NCI-H345 (cell line): ENCODE measurements around the gene SUPT20HL2.
"Not testable (repeated sequence)": the region's sequence is repeated elsewhere in the genome, so short reads cannot be mapped to it uniquely, and the experiment has no call there.

Experiments
- DNase-seq: peaks from one replicate; lab custom pipeline; 2025; lab: John Stamatoyannopoulos, UW

SUPT20HL2 gene

DNA sequence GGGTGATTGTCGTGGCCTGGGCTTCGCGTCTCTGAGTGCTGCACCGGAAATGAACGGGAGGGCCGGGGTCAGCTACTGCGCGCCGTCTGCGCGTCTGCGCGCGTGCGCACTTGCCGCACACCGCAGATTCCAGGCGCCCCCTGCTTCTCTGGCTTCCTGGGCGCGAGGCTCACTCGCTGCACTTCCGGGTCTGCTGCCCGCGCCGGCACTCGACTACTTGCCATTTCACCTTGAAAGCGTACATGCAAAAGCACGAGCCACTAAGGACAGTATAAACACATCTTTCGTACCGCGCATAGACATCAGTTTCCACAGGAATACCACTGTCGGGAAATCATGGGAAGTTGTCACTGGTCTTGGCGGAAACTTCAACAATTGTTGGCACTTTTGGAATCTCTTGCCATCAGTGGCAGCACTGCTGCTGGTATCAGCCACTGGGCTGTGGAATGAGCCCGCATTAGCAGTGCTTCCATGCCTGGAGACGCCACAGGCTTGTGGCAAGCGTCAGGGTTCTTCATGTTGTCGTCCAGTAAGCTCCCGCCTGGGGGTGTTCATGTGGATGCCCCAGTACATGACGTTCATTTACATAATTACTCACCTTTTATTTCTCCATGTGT is at the start of gene SUPT20HL2:
TSS of gene SUPT20HL2 (minus strand) at position 51 of the 617 bp plus-strand sequence. CDS start 754 bp downstream, outside the sequence.
- no peak for DNase-seq

DNA sequence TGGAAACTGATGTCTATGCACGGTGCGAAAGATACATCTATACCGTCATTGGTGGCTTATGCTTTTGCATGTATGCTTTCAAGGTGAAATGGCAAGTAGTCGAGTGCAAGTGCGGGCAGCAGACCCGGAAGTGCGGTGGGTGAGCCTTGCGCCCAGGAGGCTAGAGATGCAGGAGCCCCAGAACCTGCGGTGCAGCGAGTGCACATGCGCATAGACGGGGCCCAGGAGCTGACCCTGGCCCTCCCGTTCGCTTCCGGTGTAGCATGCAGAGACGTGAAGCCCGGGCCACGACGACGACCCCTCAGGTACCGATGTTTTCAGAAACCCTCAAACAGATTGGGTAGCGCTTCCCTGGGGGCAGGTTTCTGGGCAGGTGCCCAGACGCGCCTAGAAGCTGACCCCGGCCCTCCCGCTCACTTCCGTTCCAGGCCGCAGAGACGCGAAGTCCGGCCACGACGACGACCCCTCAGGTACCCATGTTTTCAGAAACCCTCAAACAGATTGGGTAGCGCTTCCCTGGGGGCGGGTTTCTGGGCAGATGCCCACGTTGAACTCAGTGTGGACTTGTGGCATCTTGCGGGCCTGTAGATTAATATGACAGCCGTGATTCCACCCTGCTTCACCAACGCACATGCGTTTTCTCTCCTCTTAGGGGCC is 48.3 kb upstream of the SUPT20HL2 start:
- DNase-seq = not testable (repeated sequence)

DNA sequence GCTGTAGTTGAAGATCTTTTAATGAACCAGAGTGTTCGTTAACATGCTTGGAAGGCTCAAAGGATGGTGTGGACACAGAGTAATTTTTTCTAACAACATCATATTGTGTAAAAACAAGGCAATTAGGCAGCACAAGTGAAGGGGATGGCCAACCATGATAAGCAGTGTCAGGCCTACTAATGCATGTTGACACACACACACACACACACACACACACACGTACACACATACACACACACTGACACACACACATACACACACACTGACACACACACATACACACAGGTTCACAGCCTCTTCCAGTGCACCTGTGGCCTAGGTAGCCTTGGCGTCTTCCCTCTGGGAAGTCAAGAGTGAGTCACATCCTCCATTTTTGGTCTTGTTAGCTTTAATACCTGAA is 46.4 kb upstream of the SUPT20HL2 start, which contains the start of gene SUPT20HL1:
TSS of gene SUPT20HL1 (plus strand) at position 368 of the 400 bp plus-strand sequence. CDS start 2,122 bp downstream, outside the sequence.
- DNase-seq = no peak

DNA sequence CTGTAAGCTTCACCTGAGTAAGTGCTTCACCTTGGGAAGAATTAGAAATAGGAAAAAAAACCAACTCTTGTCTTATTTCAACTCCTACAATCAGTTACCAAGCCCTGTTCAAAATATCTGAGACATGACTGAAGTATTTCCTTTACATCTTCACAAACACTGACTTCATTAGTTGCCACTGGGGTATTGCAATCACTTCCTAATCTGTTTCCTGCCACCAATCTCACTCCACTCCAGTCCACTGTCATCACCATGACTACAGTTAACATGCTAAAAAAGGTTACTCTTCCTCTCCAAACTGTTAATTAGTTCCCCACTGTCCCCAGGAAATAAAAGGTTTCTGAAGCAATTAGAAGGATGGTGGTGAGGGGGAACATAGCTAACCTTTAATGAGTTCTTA is 43.2 kb upstream of the SUPT20HL2 start:
- DNase-seq = no peak

DNA sequence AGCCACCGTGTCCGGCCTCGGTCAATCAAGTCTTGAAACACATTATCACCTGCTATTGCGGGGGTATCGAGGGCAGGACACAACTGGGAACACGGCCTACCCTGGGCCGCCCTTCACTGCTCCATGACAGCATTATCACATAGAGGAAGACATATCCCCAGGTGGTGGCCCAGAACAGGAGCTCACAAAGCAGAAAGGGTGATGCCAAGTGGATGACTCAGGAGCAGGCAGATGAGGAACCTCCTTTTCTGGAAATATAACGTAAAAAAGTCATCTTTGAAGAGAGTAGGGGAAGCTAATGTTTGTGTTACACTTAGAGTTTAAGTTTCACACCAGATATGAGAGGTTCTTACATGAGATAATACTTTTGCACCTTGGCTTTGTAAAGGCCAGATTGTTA is 41.2 kb upstream of the SUPT20HL2 start:
- no peak for DNase-seq

DNA sequence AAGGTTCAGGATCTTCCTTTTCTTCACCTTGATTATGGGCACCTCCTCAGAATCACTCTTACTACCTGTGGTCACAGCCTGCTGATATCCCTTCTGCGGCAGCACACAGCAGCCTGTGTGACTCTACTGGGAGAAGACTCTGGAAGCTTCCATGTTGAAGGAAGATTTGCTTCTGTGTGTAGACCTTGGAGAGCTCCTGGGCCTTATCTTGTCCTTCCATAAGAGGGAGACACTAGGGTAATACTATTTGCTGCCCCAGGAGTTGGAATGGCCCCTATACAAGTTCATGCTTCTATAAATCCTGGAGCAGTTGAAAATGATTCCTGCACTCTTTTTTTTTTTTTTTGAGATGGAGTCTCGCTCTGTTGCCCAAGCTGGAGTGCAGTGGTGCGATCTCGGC is 36.3 kb upstream of the SUPT20HL2 start:
- no peak for DNase-seq

DNA sequence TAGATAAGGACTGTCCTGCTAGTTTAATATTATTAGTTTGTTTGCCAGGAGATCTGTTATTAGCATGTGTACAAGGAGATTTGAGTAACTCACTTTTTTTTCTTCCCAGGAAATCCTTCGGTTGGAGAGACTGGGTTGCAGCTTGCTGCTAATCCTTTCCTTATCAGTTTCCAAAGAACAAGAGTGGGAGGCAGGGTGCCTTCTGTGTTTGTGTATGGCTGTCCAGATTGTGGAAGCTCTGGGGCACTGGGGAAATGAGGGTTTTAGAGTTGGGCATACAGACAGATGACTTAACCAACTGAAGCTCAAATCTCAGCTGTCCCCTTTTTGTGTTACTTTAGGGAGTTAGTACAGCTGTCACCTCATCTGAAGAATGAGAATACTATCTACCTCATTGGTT is 34.0 kb upstream of the SUPT20HL2 start:
- no peak for DNase-seq

DNA sequence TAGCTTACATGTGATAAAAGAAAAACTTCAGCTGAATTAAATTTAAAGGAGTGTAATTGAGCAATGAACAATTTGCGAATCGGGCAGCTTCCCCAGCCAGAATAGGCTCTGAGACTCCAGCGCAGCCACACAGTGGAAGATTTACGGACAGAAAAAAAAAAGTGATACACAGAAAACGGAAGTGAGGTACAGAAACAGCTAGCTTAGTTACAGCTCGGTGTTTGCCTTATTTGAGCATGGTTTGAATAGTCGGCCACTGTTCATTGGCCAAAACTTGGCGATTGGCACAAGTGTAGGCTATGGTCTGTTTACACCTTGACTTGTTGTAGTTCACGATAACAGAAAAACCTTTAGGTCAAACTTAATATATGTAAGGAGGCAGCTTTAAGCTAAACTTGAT is 29.9 kb upstream of the SUPT20HL2 start:
- no peak for DNase-seq

DNA sequence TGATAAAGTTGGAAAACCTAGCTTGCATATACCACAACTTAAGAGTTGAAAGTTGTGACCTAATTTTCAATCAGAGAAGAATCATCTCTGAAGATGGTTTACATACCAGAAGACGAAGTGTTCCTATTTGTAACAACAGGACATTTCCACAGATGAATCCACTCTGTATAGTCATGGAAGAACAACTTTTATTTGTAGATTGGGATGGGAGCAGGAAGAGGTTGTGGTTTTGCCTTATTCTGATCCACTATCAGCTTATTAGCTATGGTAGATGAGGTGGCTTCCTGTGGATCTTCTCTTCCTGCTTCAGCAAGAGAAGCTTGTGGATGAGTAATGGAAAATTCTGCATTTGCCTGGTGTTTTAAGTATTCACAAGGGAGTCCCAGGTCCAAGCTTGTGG is 27.9 kb upstream of the SUPT20HL2 start:
- DNase-seq = no peak

DNA sequence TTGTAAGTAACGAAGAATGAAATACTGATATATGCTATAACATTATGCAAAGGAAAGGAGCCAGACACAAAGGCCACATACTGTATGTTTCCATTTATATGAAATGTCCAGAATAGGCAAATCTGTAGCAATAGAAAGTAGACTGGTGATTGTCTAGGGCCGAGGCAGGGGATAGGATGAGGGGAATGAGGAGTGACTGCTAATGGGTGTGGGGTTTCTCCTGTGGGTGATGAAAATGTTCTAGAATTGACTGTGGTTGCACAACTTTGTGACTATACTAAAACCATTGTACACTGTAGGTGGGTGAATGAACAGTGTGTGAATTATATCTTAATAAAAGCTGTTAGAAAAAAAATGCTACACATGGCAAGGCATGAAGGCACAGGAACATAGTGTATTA is 26.6 kb upstream of the SUPT20HL2 start:
- DNase-seq = no peak

DNA sequence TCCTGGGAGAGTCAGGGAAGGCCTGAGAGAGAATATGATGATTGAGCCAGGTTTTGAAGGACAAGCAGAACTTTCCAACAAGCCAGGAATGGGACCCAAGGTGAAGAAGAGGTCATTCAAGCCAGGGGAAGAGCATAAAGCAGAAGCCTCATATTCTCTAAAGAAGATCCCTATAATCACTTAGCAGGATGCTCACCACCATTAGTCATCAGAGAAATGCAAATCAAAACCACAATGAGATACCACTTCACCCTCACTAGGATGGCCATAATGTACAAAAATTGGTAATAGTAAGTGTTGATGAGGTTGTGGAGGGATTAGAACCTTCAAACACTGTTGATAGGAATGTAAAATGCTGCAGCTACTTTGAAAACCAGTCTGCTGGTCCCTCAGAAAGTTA is 26.0 kb upstream of the SUPT20HL2 start:
- DNase-seq = no peak

DNA sequence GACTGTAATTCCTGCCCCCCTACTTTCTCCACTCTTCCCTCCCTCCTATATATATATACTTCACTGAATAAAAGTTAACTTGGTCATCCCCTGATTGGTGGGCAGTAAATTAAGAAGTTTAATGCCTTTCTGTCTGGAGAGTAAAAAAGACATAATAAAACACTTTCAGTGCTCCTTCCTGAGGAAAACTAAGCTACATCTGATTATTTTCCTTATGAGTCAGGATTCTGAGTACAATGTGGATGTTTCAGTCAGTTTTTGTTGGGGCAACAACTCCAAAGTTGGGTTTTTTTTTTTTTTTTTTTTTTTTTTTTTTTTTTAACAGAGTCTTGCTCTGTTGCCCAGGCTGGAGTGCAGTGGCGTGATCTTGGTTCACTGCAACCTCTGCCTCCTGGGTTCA is 22.0 kb upstream of the SUPT20HL2 start:
- DNase-seq = no peak

DNA sequence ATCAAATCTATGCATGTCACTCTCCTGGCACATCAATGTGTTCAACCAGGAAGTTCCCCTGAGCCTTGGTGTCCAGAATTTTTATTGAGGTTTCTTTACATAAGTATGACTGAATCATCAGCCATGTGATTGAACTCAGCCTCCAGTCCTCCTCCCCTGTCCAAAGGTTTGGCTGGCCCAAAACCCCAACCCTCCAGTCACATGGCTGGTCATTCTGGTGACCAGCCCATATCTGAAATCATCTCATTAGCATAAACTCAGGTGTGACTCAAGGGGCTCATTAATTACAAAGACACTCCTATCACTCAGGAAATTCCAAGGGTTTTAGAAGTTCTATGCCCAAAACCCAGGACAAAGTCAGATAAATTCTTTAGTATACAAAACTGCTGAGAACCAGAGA is 20.6 kb upstream of the SUPT20HL2 start:
- no peak for DNase-seq

DNA sequence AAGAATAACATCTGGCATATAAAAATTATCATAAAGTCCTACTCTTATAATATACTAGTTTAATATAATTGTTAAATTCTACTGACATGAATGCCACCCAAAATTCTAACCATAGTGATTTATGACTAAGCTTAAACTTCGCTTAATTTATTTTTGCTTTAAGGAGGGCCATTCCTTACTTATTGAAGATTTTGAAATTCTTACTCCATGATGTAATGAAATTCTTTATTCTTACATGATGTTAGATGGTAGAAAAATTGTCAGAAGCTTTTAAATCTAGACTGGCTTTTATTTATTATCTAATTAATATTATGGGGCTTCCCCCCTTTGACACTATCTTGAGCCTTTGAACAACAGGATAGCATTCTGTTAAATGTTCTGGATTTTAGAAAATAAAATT is 19.5 kb upstream of the SUPT20HL2 start:
- DNase-seq = no peak

DNA sequence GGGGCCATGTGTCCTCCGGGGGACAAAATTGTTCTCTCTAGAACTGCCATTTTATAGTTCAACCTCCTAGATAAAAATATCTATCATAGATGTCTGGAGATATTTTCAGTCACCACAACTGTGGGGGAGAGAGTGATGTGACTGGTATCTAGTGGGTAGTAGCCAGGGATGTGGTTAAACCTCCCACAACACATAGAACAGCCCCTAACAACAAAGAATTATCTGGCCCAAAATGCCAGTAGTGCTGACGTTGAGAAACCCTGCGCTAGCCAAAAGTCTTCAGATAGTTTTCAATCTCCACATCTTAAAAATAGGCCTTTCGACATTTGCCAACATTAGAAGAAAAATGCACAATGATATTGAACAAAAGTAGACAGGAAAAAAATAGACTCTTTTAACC is 19.0 kb upstream of the SUPT20HL2 start:
- no peak for DNase-seq

DNA sequence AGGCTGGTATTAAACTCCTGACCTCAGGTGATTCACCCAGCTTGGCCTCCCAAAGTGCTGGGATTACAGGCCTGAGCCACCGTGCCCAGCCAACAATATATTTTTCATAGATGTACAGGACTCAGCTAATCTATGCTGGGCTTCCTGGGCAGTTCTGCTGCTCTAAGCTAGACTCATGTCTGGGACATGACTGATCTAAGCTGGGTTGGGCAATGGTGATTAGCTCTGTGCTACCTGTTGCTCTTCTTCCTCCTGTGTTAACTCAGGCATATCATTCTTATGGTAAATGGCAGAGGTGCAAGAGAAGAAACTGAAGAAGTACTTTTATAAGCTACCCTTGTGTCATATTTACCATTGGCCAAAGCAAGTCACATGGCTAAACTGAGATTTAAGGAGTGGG is 11.4 kb upstream of the SUPT20HL2 start:
- no peak for DNase-seq

DNA sequence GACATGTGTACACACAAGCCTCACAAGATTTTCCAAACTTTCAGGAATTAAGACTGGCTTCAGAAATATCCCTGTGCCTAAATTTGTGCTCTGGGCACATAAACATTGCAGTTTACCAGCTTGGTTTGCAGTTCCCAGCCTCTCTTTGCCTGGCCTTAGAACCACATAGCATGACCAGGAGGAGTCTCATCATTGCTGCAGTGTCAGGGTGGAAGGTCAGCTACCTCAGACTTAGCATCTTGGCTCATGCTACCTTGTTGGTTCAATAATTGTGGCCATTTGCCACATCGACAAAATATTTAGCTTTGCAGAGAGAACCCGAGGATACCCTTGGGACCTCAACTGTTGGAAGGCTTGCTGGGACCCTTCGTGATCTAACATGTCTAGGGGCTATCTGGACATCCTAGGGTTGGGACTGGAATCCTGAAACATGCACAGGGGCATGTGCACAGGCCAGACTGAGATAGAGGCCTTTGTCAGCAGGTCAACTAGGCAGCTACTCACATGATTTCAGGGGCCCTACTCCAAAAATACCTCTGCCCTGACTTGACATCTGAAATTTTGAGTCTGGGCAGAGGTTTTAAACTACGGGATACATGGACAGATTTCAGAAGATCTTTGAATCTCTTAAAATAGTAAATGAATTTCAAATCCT is 8.0 kb upstream of the SUPT20HL2 start:
- no peak for DNase-seq

DNA sequence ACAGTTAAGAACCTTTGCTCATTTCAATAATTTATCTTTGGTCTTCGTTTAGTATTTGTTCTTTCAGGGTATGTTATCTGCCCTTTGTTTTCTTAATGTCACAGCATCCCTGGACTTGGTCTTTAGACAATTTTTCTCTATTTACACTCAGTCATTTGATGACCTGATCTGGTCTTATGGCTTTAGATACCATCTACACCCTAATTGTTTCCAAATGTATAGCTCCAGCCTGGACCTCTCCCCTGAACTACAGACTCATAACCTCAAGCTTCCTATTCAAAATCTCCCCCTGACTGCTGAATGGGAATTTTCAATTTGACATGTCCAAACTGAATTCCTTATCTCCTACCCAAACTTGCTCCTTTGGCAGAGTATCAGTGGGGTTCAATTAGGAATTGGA is 3.7 kb upstream of the SUPT20HL2 start:
- DNase-seq = no peak

DNA sequence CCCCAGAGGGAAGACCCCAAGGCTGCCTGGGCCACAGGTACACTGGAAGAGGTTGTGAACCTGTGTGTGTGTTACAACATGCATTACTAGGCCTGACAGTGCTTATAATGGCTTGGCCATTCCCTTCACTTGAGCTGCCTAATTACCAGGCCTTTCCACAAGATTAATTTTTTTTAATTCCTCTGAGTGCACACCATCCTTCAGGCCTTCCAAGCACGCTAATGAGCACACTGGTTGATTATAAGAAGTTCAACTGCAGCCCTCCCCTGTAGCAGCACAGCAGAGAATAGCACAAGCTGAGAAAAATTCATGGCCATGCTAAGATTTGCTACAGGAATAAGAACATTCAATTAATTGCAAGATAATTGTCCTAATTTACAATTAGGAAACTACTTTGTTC is 2.2 kb upstream of the SUPT20HL2 start:
- no peak for DNase-seq

DNA sequence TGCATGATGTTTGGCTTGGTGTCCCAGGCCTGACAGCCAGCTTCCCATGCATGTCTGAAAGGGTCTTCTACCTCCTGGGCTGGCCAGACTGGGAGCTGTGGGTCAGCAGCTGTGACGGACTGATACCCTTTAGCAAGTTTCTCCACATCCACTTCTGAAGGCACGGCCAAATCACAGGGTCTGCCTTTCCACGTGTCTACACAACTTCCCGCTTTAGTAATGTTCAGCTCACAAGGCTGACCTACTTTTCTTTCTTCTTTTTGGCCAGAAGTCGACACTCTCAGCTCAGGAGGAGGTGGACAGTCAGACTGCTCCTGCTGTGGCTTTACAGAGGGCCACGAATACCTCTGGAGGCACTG is 1.6 kb downstream of the SUPT20HL2 start:
- DNase-seq = not testable (repeated sequence)

DNA sequence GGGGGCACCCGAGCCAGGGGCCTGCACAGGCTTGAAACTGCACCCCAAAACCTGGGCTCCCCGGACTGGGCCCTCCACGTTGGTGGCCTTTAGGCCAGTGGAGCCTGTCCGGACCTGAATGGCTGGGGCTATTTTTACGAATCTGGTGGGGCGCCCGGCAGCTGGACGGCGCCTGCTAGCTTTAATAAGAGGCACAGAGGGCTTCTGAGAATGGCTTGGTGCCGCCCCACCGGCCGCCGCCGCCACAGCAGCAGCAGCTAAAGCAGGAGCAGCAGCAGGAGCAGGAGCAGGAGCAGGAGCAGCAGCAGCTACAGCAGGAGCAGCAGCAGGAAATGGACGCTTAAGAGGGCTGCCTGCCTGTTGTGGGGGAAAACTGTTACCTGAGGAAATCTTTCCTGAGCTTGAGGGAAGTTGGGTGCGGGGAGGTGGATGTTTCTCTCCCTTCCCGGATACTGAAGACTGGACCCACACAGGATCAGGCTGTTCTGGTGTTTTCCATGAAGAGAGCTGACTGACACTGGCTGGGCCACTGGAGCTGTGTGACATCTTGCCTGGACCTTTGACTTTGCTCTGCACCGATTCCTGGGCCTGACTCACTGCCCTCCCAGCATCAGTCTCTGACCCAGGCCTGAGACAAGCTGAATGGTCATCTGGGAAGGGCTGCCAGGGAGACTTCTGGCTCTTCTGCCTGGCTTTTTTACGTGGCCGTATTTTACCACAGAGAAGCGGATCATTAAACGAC is 2.2 kb downstream of the SUPT20HL2 start:
- not testable (repeated sequence) for DNase-seq

DNA sequence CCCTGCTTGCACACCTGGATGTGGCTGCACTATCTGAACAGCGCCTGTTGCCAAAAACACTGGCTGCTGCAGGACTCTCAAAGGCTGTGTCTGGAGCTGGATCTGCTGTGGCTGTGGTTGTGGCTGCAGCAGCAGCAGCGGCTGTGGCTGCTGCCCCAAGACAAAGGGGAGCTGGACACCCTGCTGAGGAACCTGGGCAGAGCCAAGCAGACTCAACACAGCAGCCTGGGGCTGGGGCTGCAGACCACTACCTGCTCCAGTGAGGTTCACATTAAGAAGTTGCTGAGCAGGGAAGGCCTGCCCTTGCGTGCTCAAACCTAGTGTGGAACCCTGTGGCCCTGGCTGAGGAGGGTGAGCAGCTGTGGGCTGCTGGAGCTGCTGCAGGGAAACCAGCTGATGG is 3.0 kb downstream of the SUPT20HL2 start:
- not testable (repeated sequence) for DNase-seq
